ENCODE results near the gene WIZ. TPM values are rescaled to one million over a fixed set of nuclear protein-coding genes. Genes with fewer than 3 reads are reported as not detected.

WIZ gene
- total and polyA plus RNA-seq, 10 of the 15 experiments (the other 5 are each of a cell fraction or from before 2014, with no cell fraction given), result 0.10 to 26.7 (median 2.7) TPM

GRCh38 chr19:15379999-15380647, 69.6 kb downstream of the WIZ start (continued):
- TF ChIP-seq EGR1 (IDR thresholded peaks at IDR 0.05; ENCODE audit: borderline replicate concordance in 1 of 2, low read depth in 2 of 2, low read length in 2 of 2) (peak in 1 of 2 experiments; percentile 58; a peak in 2 of 3 replicates), NFIC (IDR thresholded peaks at IDR 0.05; ENCODE audit: low read depth, low read length) (no peak), TBL1XR1 (IDR thresholded peaks at IDR 0.05; ENCODE audit: low read depth, low read length) (no peak), SREBF2 (IDR thresholded peaks at IDR 0.05; ENCODE audit: low read length) (no peak), NR2F1 (conservative IDR thresholded peaks at IDR 0.05) (peak; percentile 78), CHD4 (IDR thresholded peaks at IDR 0.05) (no peak), POLR2AphosphoS5 (IDR thresholded peaks at IDR 0.05; ENCODE audit: low read length) (no peak), DPF2 (IDR thresholded peaks at IDR 0.05) (peak; percentile 11), CUX1 (IDR thresholded peaks at IDR 0.05; ENCODE audit: insufficient replicate concordance, low read depth, low read length) (no peak), NR2C1 (IDR thresholded peaks at IDR 0.05) (peak; percentile 35; the same call in 1 of the 2 replicates), RUNX3 (IDR thresholded peaks at IDR 0.05; ENCODE audit: low read length) (no peak; the same call in 1 of the 2 replicates), ZNF207 (IDR thresholded peaks at IDR 0.05; ENCODE audit: borderline replicate concordance) (peak; percentile 36; the same call in 1 of the 2 replicates), ZNF592 (IDR thresholded peaks at IDR 0.05) (no peak), PKNOX1 (IDR thresholded peaks at IDR 0.05) (peak; percentile 8; the same call in 1 of the 2 replicates), SPI1 (IDR thresholded peaks at IDR 0.05; ENCODE audit: borderline replicate concordance, insufficient read depth, low read depth, low read length) (no peak), MEF2B (IDR thresholded peaks at IDR 0.05; ENCODE audit: partially characterized antibody, poor library complexity, severe bottlenecking) (no peak), ZNF622 (IDR thresholded peaks at IDR 0.05) (no peak), ELK1 (IDR thresholded peaks at IDR 0.05; ENCODE audit: low read depth, low read length) (no peak), ZNF274 (IDR thresholded peaks at IDR 0.05; ENCODE audit: insufficient read depth, insufficient read length) (no peak), YY1 (IDR thresholded peaks at IDR 0.05; ENCODE audit: low read depth, low read length) (no peak)
